ENCODE data around the gene TRAPPC10. TPM values are rescaled to one million over a fixed set of nuclear protein-coding genes. Genes with fewer than 3 reads are reported as not detected.

Gene TRAPPC10
- total RNA-seq, 4 donors from 2014 or later: 27.7 to 53.8 (median 38.4) TPM

DNA sequence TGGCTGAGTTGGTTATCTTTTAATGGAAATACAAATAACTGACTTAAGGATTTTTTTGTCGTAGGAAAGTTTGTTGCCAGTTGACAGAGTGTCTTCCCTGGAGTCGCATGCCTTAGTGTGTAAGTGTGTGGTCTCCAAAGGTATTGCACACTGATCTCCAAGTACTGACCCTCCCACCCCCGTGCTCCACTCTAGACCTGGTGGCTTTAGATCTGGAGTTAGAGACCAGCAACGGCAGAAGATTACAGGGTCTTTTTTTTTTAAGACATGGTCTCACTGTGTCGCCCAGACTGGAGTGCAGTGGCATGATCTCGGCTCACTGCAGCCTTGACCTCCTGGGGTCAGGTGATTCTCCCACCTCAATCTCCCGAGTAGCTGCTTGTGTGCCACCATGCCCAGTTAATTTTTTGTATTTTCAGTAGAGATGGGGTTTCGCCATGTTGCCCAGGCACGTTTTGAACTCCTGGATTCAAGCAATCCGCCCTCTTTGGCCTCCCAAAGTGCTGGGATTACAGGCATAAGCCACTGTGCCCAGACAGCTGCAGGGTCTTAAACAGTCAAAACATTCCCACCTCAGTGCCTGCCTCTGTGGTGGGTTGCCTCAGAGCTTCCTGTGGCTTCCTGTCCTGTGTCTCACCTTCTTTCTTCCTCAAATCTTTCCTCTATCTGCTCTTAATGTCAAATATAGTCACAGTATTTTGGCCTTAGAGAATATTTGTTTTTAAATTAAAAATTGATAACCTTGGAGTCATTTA is 6.9 kb downstream of the TRAPPC10 start:
- Histone ChIP-seq H3K27me3 (no peaks in the 10 kb centered on the region), H3K27ac (no peak overlapping the region), H3K36me3 (no peaks in the 10 kb centered on the region), H3K4me3 (no peak overlapping the region), H3K9me3 (no peaks in the 10 kb centered on the region), H3K4me1 (peaks cover 0 to 67% (median 11%) of the 10 kb centered on the region in 4 donors)
- WGBS, 2 donors: 83 to 84% methylated on average over 10 of the region's 10 CpGs
- DNase-seq (ENCODE audit: low spot score in 2 of 2): no peak
- TF ChIP-seq, protein P1, sequence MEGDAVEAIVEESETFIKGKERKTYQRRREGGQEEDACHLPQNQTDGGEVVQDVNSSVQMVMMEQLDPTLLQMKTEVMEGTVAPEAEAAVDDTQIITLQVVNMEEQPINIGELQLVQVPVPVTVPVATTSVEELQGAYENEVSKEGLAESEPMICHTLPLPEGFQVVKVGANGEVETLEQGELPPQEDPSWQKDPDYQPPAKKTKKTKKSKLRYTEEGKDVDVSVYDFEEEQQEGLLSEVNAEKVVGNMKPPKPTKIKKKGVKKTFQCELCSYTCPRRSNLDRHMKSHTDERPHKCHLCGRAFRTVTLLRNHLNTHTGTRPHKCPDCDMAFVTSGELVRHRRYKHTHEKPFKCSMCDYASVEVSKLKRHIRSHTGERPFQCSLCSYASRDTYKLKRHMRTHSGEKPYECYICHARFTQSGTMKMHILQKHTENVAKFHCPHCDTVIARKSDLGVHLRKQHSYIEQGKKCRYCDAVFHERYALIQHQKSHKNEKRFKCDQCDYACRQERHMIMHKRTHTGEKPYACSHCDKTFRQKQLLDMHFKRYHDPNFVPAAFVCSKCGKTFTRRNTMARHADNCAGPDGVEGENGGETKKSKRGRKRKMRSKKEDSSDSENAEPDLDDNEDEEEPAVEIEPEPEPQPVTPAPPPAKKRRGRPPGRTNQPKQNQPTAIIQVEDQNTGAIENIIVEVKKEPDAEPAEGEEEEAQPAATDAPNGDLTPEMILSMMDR (IDR thresholded peaks at IDR 0.05): no peak
- no peak for TF ChIP-seq POLR2A (IDR thresholded peaks at IDR 0.05)
- no peak for TF ChIP-seq EP300 (IDR thresholded peaks at IDR 0.05)

DNA sequence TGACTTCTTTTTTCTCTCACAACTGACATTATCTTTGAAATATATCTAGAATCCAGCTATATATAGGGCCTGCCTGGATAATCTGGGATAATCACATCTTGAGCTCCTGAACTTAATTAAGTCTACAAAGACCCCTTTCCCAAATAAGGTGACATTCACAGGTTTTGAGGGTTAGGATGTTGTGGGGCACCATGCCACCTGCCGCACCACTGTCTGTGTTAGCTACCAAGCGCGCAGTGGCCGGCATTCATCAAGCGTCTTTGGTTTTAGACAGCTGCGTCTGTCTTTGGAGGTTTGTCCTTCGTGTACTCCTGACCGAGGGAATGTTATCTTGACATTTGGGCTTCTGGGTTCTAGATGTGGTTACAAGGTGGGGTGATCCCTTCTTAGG is 7.5 kb downstream of the TRAPPC10 start:
- no peak for DNase-seq (ENCODE audit: low spot score in 2 of 2)
- no peaks in the 10 kb centered on the region for H3K27me3 ChIP-seq
- H3K36me3 ChIP-seq: no peaks in the 10 kb centered on the region

GRCh38 chr21:44020551-44020950 is 8.4 kb downstream of the TRAPPC10 start:
- DNase-seq (ENCODE audit: low spot score in 2 of 2): no peak
- Histone ChIP-seq H3K9me3 (no peaks in the 10 kb centered on the region), H3K36me3 (no peaks in the 10 kb centered on the region), H3K27me3 (no peaks in the 10 kb centered on the region), H3K4me3 (no peak overlapping the region), H3K4me1 (peaks cover 0 to 67% (median 17%) of the 10 kb centered on the region in 4 donors), H3K27ac (no peak overlapping the region)
- no peak for TF ChIP-seq EP300 (IDR thresholded peaks at IDR 0.05)
- TF ChIP-seq, protein P1 (IDR thresholded peaks at IDR 0.05): no peak
- no peak for TF ChIP-seq POLR2A (IDR thresholded peaks at IDR 0.05)
- WGBS, 2 donors: 81 to 82% methylated on average over 4 of the region's 4 CpGs

More for the DNA sequence above, 7.5 kb downstream of the TRAPPC10 start:
- Histone ChIP-seq H3K4me3 (no peak overlapping the region), H3K4me1 (peaks cover 0 to 67% (median 11%) of the 10 kb centered on the region in 4 donors), H3K27ac (no peak overlapping the region), H3K9me3 (no peaks in the 10 kb centered on the region)
- 94 to 95% methylated on average over 8 of the region's 8 CpGs for WGBS, 2 donors
- TF ChIP-seq EP300 (IDR thresholded peaks at IDR 0.05): no peak
- TF ChIP-seq, protein P1 (IDR thresholded peaks at IDR 0.05): no peak
- TF ChIP-seq POLR2A (IDR thresholded peaks at IDR 0.05): no peak

DNA sequence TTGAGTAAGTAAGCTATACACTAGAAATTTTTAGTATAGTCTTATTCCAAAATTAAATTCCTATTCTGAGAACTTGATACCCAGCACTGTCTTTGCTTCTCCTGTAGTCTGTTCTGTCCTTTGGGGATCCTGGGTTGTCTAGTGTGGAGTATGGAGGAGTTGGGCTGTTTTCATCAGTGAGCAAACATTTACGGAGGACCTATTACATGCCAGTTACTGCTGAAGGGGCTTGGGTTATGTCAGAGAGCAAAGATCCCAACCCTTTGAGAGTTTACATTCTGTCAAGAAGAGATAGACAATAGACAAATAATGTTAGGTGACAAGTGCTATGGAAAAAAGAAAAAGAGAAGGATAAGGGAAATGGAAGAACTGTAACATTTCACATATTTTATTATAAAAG is 9.0 kb downstream of the TRAPPC10 start:
- 53 to 55% methylated on average over 1 of the region's 1 CpG for whole genome bisulfite sequencing, 2 donors
- H3K27ac ChIP-seq: peak overlapping the region in 2 of 4 donors; percentile 9 to 32
- peaks cover 0 to 67% (median 21%) of the 10 kb centered on the region in 4 donors for H3K4me1 ChIP-seq
- H3K27me3 ChIP-seq: no peaks in the 10 kb centered on the region
- no peak overlapping the region for H3K4me3 ChIP-seq
- no peaks in the 10 kb centered on the region for H3K9me3 ChIP-seq
- H3K36me3 ChIP-seq: no peaks in the 10 kb centered on the region
- TF ChIP-seq POLR2A (IDR thresholded peaks at IDR 0.05) (no peak), EP300 (IDR thresholded peaks at IDR 0.05) (no peak)
- TF ChIP-seq, protein P1 (IDR thresholded peaks at IDR 0.05): no peak
- no peak for DNase-seq (ENCODE audit: low spot score in 2 of 2)

DNA sequence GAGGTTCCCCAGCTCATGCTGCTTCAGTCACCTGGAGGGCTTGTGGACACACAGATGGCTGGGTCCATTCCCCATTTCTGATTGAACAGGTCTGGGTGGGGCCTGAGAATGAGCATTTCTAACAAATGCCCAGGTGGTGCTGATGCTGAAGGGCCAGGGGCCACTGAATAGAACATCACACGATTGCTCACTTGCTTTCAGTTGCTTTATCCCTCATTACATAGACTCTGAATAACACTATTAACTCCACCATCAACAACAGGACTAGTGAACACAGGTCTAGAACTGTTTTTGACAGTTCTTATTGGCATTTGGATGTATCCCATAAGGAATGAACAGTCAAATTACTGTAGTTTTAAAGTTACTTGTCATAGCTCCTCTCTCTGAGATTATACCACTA is 12.1 kb downstream of the TRAPPC10 start:
- no peaks in the 10 kb centered on the region for H3K36me3 ChIP-seq
- H3K9me3 ChIP-seq: no peaks in the 10 kb centered on the region
- DNase-seq (ENCODE audit: low spot score in 2 of 2): no peak
- no peak overlapping the region for H3K4me3 ChIP-seq
- 56 to 75% methylated on average over 1 of the region's 1 CpG for WGBS, 2 donors
- H3K27ac ChIP-seq: peak overlapping the region in 2 of 4 donors; percentile 78 to 79
- TF ChIP-seq, protein P1 (IDR thresholded peaks at IDR 0.05): no peak
- no peak for TF ChIP-seq EP300 (IDR thresholded peaks at IDR 0.05)
- no peak for TF ChIP-seq POLR2A (IDR thresholded peaks at IDR 0.05)
- H3K4me1 ChIP-seq: peaks cover 0 to 55% (median 25%) of the 10 kb centered on the region in 4 donors
- H3K27me3 ChIP-seq: no peaks in the 10 kb centered on the region
